ENCODE results near the gene TMEM63C. TPM values are rescaled to one million over a fixed set of nuclear protein-coding genes. Genes with fewer than 3 reads are reported as not detected.
A peak's percentile ranks its signal among the peaks of the same experiment; 100 is the strongest.

The TMEM63C gene, protein sequence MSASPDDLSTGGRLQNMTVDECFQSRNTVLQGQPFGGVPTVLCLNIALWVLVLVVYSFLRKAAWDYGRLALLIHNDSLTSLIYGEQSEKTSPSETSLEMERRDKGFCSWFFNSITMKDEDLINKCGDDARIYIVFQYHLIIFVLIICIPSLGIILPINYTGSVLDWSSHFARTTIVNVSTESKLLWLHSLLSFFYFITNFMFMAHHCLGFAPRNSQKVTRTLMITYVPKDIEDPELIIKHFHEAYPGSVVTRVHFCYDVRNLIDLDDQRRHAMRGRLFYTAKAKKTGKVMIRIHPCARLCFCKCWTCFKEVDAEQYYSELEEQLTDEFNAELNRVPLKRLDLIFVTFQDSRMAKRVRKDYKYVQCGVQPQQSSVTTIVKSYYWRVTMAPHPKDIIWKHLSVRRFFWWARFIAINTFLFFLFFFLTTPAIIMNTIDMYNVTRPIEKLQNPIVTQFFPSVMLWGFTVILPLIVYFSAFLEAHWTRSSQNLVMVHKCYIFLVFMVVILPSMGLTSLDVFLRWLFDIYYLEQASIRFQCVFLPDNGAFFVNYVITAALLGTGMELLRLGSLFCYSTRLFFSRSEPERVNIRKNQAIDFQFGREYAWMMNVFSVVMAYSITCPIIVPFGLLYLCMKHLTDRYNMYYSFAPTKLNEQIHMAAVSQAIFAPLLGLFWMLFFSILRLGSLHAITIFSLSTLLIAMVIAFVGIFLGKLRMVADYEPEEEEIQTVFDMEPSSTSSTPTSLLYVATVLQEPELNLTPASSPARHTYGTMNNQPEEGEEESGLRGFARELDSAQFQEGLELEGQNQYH
- under 1 TPM; 0.31 to 0.72 TPM for total RNA-seq

DNA sequence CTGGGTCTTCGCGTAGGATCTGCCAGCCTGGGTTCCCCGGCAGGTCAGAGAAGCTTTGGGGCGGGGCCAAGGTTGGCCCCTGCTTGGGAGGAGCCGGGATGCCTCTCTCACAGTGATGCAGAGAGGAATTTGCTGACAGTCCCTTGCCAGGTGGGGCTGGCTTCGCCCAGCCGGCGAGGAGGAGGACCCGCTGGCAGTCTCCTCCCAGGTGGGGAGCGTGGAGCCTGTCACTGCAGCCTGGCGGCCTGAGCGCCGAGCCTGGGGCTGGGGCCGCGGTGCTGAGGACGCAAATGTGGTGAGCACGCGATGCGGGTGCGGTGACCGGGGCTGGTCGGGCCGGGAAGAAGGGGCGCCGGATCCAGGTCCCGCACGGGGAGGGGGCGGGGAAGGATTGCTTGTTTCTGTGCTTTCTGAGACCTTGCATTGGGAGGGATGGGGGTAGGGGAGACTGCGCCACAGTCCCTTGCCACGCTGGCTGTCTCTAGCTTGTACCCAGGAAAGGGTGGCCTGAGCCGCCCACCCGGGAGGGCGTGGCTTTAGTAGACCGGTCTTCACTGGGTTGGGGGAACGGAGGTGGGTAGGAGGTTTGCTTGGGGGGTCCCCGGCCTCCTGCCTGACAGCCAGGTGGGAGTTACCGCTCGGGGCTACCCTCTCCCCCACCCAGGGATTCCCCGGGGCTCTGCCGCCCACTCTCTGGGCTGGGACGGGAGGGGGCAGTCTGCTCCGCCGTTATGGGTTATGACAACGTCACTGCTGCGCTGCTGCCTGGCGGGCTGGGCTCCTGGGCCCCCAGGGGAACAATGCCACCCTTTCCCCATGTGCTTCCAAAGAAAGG lies at the start of gene TMEM63C:
Gene TMEM63C (plus strand): TSS at position 196 of the 835 bp plus-strand sequence. CDS start 37,016 bp downstream, outside the sequence.
- intact Hi-C loops (cut with micrococcal nuclease) = no loop called here
- Mint-ChIP-seq H3K36me3 (ENCODE audit: low read depth) (no peaks in the 10 kb centered on the region), H3K27ac (no peak within 1 kb of the TSS), H3K9me3 (no peaks in the 10 kb centered on the region), H3K4me3 (peak within 1 kb of the TSS; percentile 56), H3K27me3 (ENCODE audit: low read depth) (peaks cover 30% of the 10 kb centered on the region), H3K4me1 (ENCODE audit: low read depth) (peaks cover 11% of the 10 kb centered on the region)
- peak; percentile 67 for DNase-seq
- CTCF ChIA-PET = no interaction called here

DNA sequence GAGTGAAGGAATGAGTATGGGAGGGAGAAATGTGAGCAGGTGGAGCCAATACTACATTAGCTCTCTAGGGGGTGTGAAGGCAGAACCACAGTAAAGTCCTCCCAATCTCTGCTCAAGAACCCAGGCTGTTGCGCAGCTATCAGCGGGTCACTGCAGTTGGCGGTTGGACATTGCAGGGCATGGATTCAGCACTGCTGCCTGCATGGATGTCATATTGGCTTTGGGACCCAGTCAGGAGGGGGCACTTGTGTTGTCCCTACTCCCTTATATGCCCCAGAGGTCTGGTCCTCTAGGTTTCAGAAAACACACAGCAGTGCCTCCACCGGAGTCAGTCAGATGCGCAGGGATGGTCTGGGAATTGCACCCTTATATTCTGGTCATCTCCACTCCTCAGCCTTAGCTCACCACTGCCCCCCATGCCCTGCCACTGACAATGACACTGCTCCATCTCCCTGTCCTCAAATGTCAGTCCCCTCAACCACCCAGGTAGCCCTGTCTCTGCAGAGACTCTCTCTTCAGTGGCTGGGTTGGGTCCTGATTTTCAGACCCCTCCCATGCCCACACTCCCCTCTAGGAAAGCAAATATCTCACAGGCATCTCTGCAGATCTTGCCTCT lies 49.6 kb upstream of the TMEM63C start:
- H3K4me1 Mint-ChIP-seq (ENCODE audit: low read depth) = no peaks in the 10 kb centered on the region
- H3K4me3 Mint-ChIP-seq = no peak overlapping the region
- H3K36me3 Mint-ChIP-seq (ENCODE audit: low read depth) = no peaks in the 10 kb centered on the region
- intact Hi-C loops (cut with micrococcal nuclease) = loop anchor here (5.0 kb wide), 1 partner anchor 75 kb away; no protein-coding TSS in a partner anchor
- DNase-seq = no peak
- H3K27me3 Mint-ChIP-seq (ENCODE audit: low read depth) = peaks cover 43% of the 10 kb centered on the region
- CTCF ChIA-PET = interaction anchor here (1.3 kb wide), 2 partner anchors 9 to 219 kb away, joined by 3 read pairs; partner anchors contain the start of gene ZDHHC22
- H3K27ac Mint-ChIP-seq = no peak overlapping the region
- H3K9me3 Mint-ChIP-seq = no peaks in the 10 kb centered on the region

DNA sequence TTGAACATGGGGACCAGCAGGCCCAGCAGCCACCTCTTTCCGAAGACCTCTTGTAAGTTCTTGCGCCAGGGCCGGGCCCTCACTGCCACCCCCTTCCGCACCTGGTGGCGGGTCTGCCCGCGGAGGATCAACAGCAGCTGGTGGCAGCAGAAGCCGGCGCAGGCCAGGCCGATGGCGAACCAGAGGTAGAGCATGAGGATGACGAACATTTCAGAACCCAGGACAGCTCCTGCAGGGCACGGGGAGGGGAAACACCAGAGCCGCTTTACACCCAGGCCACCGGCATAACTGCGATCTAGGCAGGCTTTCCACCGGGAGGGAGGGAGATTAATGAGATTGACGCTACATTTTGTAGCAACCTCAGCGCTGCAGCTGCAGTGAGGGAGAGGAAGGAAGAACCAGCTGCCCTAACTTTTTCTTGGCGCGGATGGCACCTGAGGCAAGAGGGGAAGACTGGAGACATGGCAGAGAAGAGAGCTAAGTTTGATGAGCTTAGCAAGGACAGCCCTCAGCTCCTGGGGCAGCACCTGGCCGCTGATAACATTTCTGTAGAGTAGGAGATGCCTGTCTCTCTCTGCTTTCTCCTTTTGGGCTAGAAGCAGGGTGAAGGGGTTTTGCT lies 47.8 kb upstream of the TMEM63C start:
- intact Hi-C loops (cut with micrococcal nuclease) = loop anchor here (5.0 kb wide), 1 partner anchor 73 kb away; no protein-coding TSS in a partner anchor
- CTCF ChIA-PET = interaction anchor here (0.9 to 5.6 kb wide), 8 partner anchors 9 to 258 kb away, joined by 3 to 35 read pairs (median 6); no protein-coding TSS in a partner anchor
- Mint-ChIP-seq H3K27ac (no peak overlapping the region), H3K4me3 (no peak overlapping the region), H3K36me3 (ENCODE audit: low read depth) (no peaks in the 10 kb centered on the region), H3K27me3 (ENCODE audit: low read depth) (peaks cover 57% of the 10 kb centered on the region), H3K9me3 (no peaks in the 10 kb centered on the region), H3K4me1 (ENCODE audit: low read depth) (no peaks in the 10 kb centered on the region)
- peak; percentile 85 for DNase-seq

DNA sequence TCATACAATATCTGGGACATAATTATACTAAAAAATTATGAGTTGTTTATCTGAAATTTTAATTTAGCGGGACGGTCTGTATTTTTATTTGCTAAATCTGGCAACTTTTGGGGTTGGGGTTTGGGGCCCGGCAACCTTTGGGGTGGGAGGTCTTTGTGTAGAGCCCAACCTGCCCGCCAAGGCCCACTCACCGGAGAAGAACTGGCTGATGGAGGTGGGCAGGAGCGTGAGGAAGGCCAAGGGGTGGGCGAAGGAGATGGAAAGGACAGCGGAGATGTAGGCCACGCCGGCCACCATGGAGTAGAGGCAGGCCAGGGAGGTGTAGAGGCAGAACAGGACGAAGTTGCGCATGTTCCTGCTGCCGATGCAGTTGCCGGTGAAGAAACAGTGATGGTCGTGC lies 42.6 kb upstream of the TMEM63C start:
- H3K36me3 Mint-ChIP-seq (ENCODE audit: low read depth) = no peaks in the 10 kb centered on the region
- peaks cover 70% of the 10 kb centered on the region for H3K27me3 Mint-ChIP-seq (ENCODE audit: low read depth)

DNA sequence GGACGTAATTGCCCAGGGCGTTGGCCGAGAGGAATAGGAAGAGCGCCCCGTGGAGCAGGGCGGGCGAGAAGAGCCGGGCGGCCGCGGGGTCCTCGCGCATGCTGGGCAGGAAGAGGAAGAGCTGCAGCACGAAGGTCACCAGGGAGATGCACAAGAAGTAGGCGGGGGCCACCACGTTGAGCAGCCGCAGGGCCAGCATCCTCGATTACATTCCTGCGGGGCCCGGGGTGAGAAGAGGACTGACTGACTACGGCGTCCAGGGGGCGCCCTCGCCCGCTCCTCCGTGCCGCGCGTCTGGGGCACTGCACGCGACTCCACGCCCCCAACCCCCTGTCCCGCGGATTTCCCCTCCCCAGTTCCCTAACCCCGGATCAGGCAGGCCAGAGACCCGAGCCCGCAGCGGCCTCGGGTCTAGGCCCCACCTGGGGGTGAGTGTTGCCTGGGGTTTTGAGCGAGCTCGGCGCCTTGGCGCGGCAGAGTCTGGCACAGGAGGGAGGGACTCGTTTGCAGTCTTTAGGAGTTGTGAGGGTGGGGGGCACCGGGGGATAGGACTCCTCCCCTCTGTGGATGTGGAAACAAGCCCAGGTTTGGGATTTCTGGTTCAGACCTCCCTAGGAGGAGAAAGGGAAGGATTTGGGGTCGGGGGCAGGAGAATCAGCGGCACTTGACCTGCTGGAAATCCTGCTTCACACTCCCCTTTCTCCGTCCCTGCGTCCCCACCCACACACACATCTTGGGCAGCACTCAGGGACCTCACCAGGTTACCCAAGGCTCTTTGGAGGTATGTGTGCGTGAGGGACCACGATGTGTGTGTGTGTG lies 41.8 kb upstream of the TMEM63C start:
- peak; percentile 60 for DNase-seq
- no peak overlapping the region for H3K4me3 Mint-ChIP-seq
- H3K9me3 Mint-ChIP-seq = no peaks in the 10 kb centered on the region
- intact Hi-C loops (cut with micrococcal nuclease) = loop anchor here (1.0 kb wide), 1 partner anchor 177 kb away; no protein-coding TSS in a partner anchor
- no peaks in the 10 kb centered on the region for H3K36me3 Mint-ChIP-seq (ENCODE audit: low read depth)
- H3K4me1 Mint-ChIP-seq (ENCODE audit: low read depth) = peaks cover 20% of the 10 kb centered on the region
- CTCF ChIA-PET = interaction anchor here (0.5 to 1.5 kb wide), 5 partner anchors 16 to 176 kb away, joined by 3 to 8 read pairs (median 3); no protein-coding TSS in a partner anchor
- no peak overlapping the region for H3K27ac Mint-ChIP-seq
- H3K27me3 Mint-ChIP-seq (ENCODE audit: low read depth) = peaks cover 68% of the 10 kb centered on the region

More for the DNA sequence above, 42.6 kb upstream of the TMEM63C start:
- Mint-ChIP-seq H3K4me1 (ENCODE audit: low read depth) (peaks cover 20% of the 10 kb centered on the region), H3K9me3 (no peaks in the 10 kb centered on the region), H3K4me3 (no peak overlapping the region), H3K27ac (no peak overlapping the region)
- DNase-seq = no peak
- intact Hi-C loops (cut with micrococcal nuclease) = loop anchor here (1.0 kb wide), 1 partner anchor 177 kb away; no protein-coding TSS in a partner anchor
- CTCF ChIA-PET = no interaction called here

DNA sequence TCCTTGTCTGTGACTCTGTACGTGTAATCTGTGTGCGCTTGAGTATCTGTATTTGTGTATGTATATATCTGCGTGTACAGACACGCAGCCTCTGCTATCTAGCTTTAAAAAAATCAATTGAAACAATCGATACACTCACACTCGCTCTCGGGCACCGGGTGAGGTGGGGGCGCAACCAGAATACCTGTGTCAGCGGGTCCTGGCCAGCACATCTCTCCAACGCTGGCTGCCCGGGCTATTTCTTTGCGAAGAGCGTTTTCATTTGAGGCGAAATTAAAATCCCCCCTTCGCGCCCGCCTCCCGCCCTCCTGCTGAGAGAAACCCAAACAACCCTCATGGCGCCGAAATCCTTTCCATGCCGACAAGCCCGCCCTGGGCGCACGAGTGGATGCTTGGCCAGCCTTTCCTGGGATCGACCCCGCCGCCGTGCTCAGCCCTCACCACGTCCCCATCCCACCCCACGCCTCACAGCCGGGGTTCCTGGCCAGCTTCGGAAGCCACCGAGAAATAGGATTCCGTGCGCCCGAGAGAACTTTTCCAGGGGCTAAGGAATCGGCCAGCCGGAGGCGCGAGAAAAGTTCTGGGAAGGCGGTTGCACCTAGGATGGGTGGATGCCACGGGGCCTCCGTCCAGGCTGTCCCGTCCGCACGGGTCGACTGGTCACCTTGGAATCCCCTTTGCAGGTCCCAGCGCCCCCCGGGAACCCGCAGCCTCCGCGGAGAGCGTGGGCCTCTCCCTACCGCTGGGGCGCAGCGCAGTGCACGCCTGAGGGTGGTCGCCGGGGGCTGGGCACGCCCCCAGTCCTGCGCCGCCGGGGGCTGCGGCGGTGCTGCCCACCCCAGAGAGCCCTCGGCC lies 41.0 kb upstream of the TMEM63C start:
- no peak for DNase-seq
- Mint-ChIP-seq H3K9me3 (no peaks in the 10 kb centered on the region), H3K4me3 (no peak overlapping the region), H3K27ac (no peak overlapping the region), H3K36me3 (ENCODE audit: low read depth) (no peaks in the 10 kb centered on the region), H3K27me3 (ENCODE audit: low read depth) (peaks cover 66% of the 10 kb centered on the region), H3K4me1 (ENCODE audit: low read depth) (peaks cover 20% of the 10 kb centered on the region)
- CTCF ChIA-PET = interaction anchor here (0.5 to 1.5 kb wide), 8 partner anchors 9 to 265 kb away, joined by 3 to 8 read pairs (median 3); no protein-coding TSS in a partner anchor
- intact Hi-C loops (cut with micrococcal nuclease) = no loop called here

DNA sequence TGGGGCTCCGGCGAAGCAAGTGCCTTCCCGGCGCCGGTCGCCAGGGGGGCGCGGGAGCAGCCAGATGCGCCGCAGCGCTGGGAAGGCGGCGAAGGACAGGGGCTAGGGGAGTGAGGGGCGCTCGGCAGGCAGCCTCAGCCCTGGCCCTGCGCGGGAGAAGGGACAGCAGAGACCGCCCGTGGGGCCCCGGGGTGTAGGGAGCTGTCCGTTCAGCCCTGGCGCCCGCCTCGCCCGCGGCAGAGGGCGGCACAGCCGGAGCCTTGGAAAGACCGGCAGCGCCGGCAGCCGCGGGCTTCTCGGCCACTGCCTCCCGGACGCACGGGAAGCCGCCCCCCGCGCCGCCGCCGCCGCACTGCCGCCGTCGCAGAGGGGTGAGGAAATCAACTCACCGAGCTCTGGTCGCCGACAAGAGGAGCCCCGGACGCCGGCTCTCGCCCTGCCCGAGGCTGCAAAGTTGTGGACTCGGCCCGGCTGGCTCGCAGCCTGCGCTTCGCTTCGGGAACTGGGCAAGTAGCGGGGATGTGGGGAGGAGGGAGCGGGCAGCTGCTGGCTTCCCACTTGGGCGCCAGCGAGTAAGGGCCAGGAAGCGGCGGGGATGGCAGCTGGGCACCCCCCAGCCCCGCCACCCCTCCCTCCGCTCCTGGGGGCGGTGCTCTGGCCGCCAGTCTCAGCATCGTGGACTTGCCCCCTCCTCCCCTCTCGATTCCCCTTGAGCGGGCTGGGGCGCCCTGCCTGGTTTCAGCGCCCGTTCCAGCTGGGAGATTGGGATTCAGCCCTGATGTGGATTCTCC lies 40.2 kb upstream of the TMEM63C start, which contains the start of gene ZDHHC22:
Gene ZDHHC22 (minus strand): TSS at position 578 of the 791 bp plus-strand sequence. CDS start 2,053 bp downstream, outside the sequence.
- Mint-ChIP-seq H3K4me1 (ENCODE audit: low read depth) (peaks cover 20% of the 10 kb centered on the region), H3K4me3 (no peak within 1 kb of the TSS), H3K27me3 (ENCODE audit: low read depth) (peaks cover 73% of the 10 kb centered on the region), H3K36me3 (ENCODE audit: low read depth) (no peaks in the 10 kb centered on the region), H3K9me3 (no peaks in the 10 kb centered on the region), H3K27ac (no peak within 1 kb of the TSS)
- no peak for DNase-seq
- intact Hi-C loops (cut with micrococcal nuclease) = no loop called here
- CTCF ChIA-PET = interaction anchor here (0.6 to 2.9 kb wide), 5 partner anchors 10 to 266 kb away, joined by 3 to 10 read pairs (median 3); no protein-coding TSS in a partner anchor

DNA sequence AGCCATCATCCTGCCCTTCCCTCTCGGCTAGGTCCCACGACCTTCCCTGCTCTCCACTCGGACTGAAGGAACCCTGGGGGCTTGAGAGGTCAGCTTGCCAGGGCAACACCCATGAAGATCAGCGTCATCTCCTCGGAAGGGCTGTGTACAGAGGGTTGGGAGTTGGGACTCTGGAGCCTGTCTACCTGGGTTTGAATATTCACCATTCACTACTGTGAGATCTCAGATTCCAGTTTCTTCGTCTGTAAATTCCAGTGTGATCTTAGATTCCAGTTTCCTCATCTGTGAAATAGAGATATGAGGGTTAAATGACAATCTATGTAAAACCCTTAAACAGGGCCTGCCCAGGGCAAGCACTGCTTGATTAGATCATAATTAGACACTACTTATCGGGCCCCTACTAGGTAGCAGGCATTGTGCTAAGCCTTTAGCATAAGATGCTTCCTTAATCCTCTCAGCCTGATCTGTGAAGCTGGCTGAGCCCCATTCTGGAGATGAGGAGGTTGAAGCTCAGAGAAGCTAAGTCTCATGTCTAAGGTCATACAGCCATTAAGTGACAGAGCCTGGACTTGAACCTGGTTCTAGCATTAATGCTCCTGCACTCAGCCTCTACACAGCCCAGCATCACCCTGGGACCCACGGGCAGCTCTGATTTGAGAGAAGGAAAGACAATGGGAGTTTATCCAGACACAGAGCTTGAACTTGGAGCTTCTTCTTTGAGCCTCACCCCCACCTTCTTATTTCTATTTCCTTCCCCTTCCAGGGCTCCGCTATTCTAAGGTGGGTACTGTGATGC lies 39.4 kb upstream of the TMEM63C start:
- intact Hi-C loops (cut with micrococcal nuclease) = no loop called here
- H3K4me3 Mint-ChIP-seq = no peak overlapping the region
- no peak for DNase-seq
- H3K27ac Mint-ChIP-seq = no peak overlapping the region
- peaks cover 20% of the 10 kb centered on the region for H3K4me1 Mint-ChIP-seq (ENCODE audit: low read depth)
- peaks cover 76% of the 10 kb centered on the region for H3K27me3 Mint-ChIP-seq (ENCODE audit: low read depth)
- CTCF ChIA-PET = interaction anchor here (0.6 to 2.9 kb wide), 6 partner anchors 8 to 173 kb away, joined by 3 to 17 read pairs (median 7); no protein-coding TSS in a partner anchor
- no peaks in the 10 kb centered on the region for H3K36me3 Mint-ChIP-seq (ENCODE audit: low read depth)
- no peaks in the 10 kb centered on the region for H3K9me3 Mint-ChIP-seq

Measured in activated naive CD4-positive, alpha-beta T cell treated with anti-CD3 and anti-CD28 coated beads for 36 hours (primary cell).